HCT116 (cell line): Measurements from ENCODE around the gene HNRNPAB. TPM values are rescaled to one million over a fixed set of nuclear protein-coding genes. Genes with fewer than 3 reads are reported as not detected.

Experiments used
- ATAC-seq: fragments of 200-7000 bp; cut with Tn5 transposase; 2 replicates; pipeline ENCODE4 v1.9.1; 2020; ENCODE audit warnings: mild to moderate bottlenecking, moderate library complexity
- BruUV-seq: library from RNA; stranded (reverse); fragments of 400-500 nt; replicated peaks from 2 replicates; lab custom pipeline; 2021; lab: Mats Ljungman, UMichigan
- CTCF ChIA-PET: fragments of 300-600 bp; sonication (Branson Sonifier 250); formaldehyde crosslinking; loops from one replicate; lab custom pipeline; 2021; ENCODE audit warnings: antibody characterized with exemption; lab: Charles Lee
- POLR2A ChIA-PET: fragments of 300-600, 350-600 bp; sonication (Branson Sonifier 250); formaldehyde crosslinking; loops from one replicate; lab custom pipeline; 2021; ENCODE audit warnings: antibody characterized with exemption; lab: Charles Lee
- RAD21 ChIA-PET, 2 experiments: fragments of 300-600 bp; sonication (Branson Sonifier 250); formaldehyde crosslinking; loops; one replicate each; lab custom pipeline; 2023; ENCODE audit warnings: low total read pairs in 2 of 2; ENCODE audit not compliant: uncharacterized antibody in 2 of 2, unreplicated experiment in 2 of 2, low non-redundant PET in 1 of 2; lab: Charles Lee
- DNase-seq: peaks from one replicate; pipeline ENCODE4 v3.0.0-alpha.2; 2010; ENCODE audit warnings: low read depth, low spot score
- H2AFZ ChIP-seq: fragments of 200-600 bp; shearing (Covaris generic), sonication (generic); 2 replicates; pipeline ENCODE4 v1.6.1; 2017; ENCODE audit warnings: low read depth, mixed run types, mixed read lengths, antibody characterized with exemption, low read length; ENCODE audit not compliant: poor library complexity, severe bottlenecking
- H3K27ac ChIP-seq: 2 replicates; pipeline ENCODE4 v1.5.1; 2012; ENCODE audit warnings: low read depth, low read length
- H3K27me3 ChIP-seq: fragments of 200-600 bp; sonication (generic); 2 replicates; pipeline ENCODE4 v1.6.1; 2016; ENCODE audit warnings: mixed run types, low read length, mixed read lengths; ENCODE audit not compliant: insufficient read depth
- H3K36me3 ChIP-seq, 2 experiments: fragments of 200-500 bp in 1 of 2; fragments of 200-600 bp in 1 of 2; sonication (Bioruptor generic) in 1 of 2; sonication (generic) in 1 of 2; 2 replicates each; pipeline versions ENCODE4 v1.5.1 to v1.6.1; 2014 to 2016; ENCODE audit warnings: low read length in 2 of 2, inconsistent platforms in 1 of 2, mixed read lengths in 1 of 2, mixed run types in 1 of 2; ENCODE audit not compliant: insufficient read depth in 2 of 2, control insufficient read depth in 1 of 2
- H3K4me1 ChIP-seq, 2 experiments: fragments of 200-600 bp in 1 of 2; sonication (generic) in 1 of 2; 2 replicates each; pipeline versions ENCODE4 v1.5.1 to v1.6.1; 2012 to 2017; ENCODE audit warnings: low read length in 2 of 2, inconsistent platforms in 1 of 2, mild to moderate bottlenecking in 1 of 2, mixed read lengths in 1 of 2, mixed run types in 1 of 2, moderate library complexity in 1 of 2; ENCODE audit not compliant: insufficient read depth in 2 of 2, control insufficient read depth in 1 of 2
- H3K4me2 ChIP-seq: fragments of 200-600 bp; sonication (generic); 2 replicates; pipeline ENCODE4 v1.6.1; 2017; ENCODE audit warnings: mixed run types, low read length, mixed read lengths
- H3K4me3 ChIP-seq, 2 experiments: fragments of 200-600 bp in 1 of 2; sonication (generic) in 1 of 2; replicated peaks in 1 of 2; 2 replicates each; pipeline ENCODE4 v1.5.1; 2011 to 2016; ENCODE audit warnings: low read length in 2 of 2, control low read depth in 1 of 2, low read depth in 1 of 2, mild to moderate bottlenecking in 1 of 2, mixed read lengths in 1 of 2, mixed run types in 1 of 2
- H3K79me2 ChIP-seq: fragments of 200-600 bp; sonication (generic); 2 replicates; pipeline ENCODE4 v1.6.1; 2017; ENCODE audit warnings: mild to moderate bottlenecking, mixed run types, low read length, moderate library complexity, mixed read lengths; ENCODE audit not compliant: insufficient read depth
- H3K9ac ChIP-seq: fragments of 200-600 bp; sonication (generic); 2 replicates; pipeline ENCODE4 v1.6.1; 2016; ENCODE audit warnings: low read length, mixed read lengths
- H3K9me2 ChIP-seq: fragments of 200-600 bp; sonication (generic), shearing (Covaris generic); 2 replicates; pipeline ENCODE4 v1.6.1; 2017; ENCODE audit warnings: mixed run types, mild to moderate bottlenecking, moderate library complexity; ENCODE audit not compliant: insufficient read depth
- H3K9me3 ChIP-seq, 2 experiments: fragments of 200-500 bp in 1 of 2; fragments of 200-600 bp in 1 of 2; sonication (Bioruptor generic) in 1 of 2; sonication (generic) in 1 of 2; 2 replicates each; pipeline ENCODE4 v1.6.1; 2014 to 2017; ENCODE audit warnings: low read length in 2 of 2, mixed read lengths in 2 of 2, inconsistent platforms in 1 of 2, low read depth in 1 of 2, mild to moderate bottlenecking in 1 of 2, mixed run types in 1 of 2, moderate library complexity in 1 of 2; ENCODE audit not compliant: control insufficient read depth in 1 of 2, insufficient read depth in 1 of 2
- H4K20me1 ChIP-seq: fragments of 200-600 bp; sonication (generic), shearing (Covaris generic); 2 replicates; pipeline ENCODE4 v1.6.1; 2017; ENCODE audit warnings: mixed run types, mild to moderate bottlenecking, moderate library complexity; ENCODE audit not compliant: insufficient read depth
- CBX3 ChIP-seq: IDR thresholded peaks from 2 replicates; pipeline ENCODE4 v1.6.1; 2012; ENCODE audit warnings: low read depth
- CEBPB ChIP-seq: IDR thresholded peaks from 2 replicates; pipeline ENCODE4 v1.6.1; 2012; ENCODE audit warnings: low read depth
- EGR1 ChIP-seq: IDR thresholded peaks from 2 replicates; pipeline ENCODE4 v1.6.1; 2012; ENCODE audit warnings: low read depth
- ELF1 ChIP-seq: IDR thresholded peaks from 2 replicates; pipeline ENCODE4 v1.6.1; 2012; ENCODE audit warnings: low read depth, borderline replicate concordance
- EZH2 ChIP-seq: fragments of 200-600 bp; sonication (generic); IDR thresholded peaks from 2 replicates; pipeline ENCODE4 v1.6.1; 2017; ENCODE audit warnings: antibody characterized with exemption, mixed run types
- EZH2phosphoT487 ChIP-seq: fragments of 200-600 bp; IDR thresholded peaks from 2 replicates; pipeline ENCODE4 v1.6.1; 2018; ENCODE audit warnings: antibody characterized with exemption, borderline replicate concordance
- FOSL1 ChIP-seq: IDR thresholded peaks from 2 replicates; pipeline ENCODE4 v1.6.1; 2012; ENCODE audit warnings: low read depth
- JUND ChIP-seq: IDR thresholded peaks from 2 replicates; pipeline ENCODE4 v1.6.1; 2012
- POLR2A ChIP-seq: IDR thresholded peaks from 2 replicates; pipeline ENCODE4 v1.7.0; 2011; ENCODE audit warnings: borderline replicate concordance; ENCODE audit not compliant: insufficient read depth, insufficient read length; ENCODE audit errors: extremely low read depth
- POLR2AphosphoS5 ChIP-seq: IDR thresholded peaks from 2 replicates; pipeline ENCODE4 v1.6.1; 2011; ENCODE audit warnings: mild to moderate bottlenecking, low read depth, low read length, moderate library complexity
- RAD21 ChIP-seq: IDR thresholded peaks from 2 replicates; pipeline ENCODE4 v1.6.1; 2012; ENCODE audit warnings: low read depth, mild to moderate bottlenecking
- SP1 ChIP-seq: IDR thresholded peaks from 2 replicates; pipeline ENCODE4 v1.6.1; 2012; ENCODE audit warnings: low read depth
- SRF ChIP-seq: IDR thresholded peaks from 2 replicates; pipeline ENCODE4 v1.6.1; 2012; ENCODE audit warnings: low read depth
- TCF7L2 ChIP-seq: IDR thresholded peaks from 2 replicates; pipeline ENCODE4 v1.7.0; 2011; ENCODE audit warnings: borderline replicate concordance, inconsistent platforms; ENCODE audit not compliant: insufficient read depth, insufficient read length; ENCODE audit errors: extremely low read depth
- YY1 ChIP-seq: IDR thresholded peaks from 2 replicates; pipeline ENCODE4 v1.6.1; 2011; ENCODE audit warnings: low read length, low read depth, moderate library complexity, mild to moderate bottlenecking; ENCODE audit not compliant: insufficient replicate concordance; ENCODE audit errors: extremely low read depth
- ZFX ChIP-seq: fragments of 450-650 bp; IDR thresholded peaks from 2 replicates; pipeline ENCODE4 v1.6.1; 2017
- intact Hi-C: fragments of 100-400 bp; cut with micrococcal nuclease; formaldehyde crosslinking; loops from 2 replicates; pipeline ENCODE4 v1.10.0; 2022
- total RNA-seq: library from RNA; stranded (reverse); gene quantifications from one replicate; pipeline ENCODE4 v1.2.1, GENCODE V29; 2021; ENCODE audit not compliant: unreplicated experiment
- TF ChIP-seq, protein P1 (sequence below): IDR thresholded peaks from 2 replicates; pipeline ENCODE4 v1.6.1; 2012
- TF ChIP-seq, protein P2 (sequence below), 3 experiments: fragments of 200-600 bp in 1 of 3; sonication (generic) in 1 of 3; IDR thresholded peaks in 2 of 3; conservative IDR thresholded peaks in 1 of 3; 2 replicates each; pipeline ENCODE4 v1.5.1; 2012 to 2017; ENCODE audit warnings: low read depth in 2 of 3, low read length in 2 of 3, antibody characterized with exemption in 1 of 3, borderline replicate concordance in 1 of 3, control low read depth in 1 of 3, mild to moderate bottlenecking in 1 of 3, mixed read lengths in 1 of 3, mixed run types in 1 of 3, moderate library complexity in 1 of 3; ENCODE audit not compliant: insufficient read depth in 1 of 3
- TF ChIP-seq, protein P3 (sequence below): IDR thresholded peaks from 2 replicates; pipeline ENCODE4 v1.6.1; 2011; ENCODE audit warnings: mild to moderate bottlenecking, low read length, moderate library complexity; ENCODE audit not compliant: insufficient replicate concordance; ENCODE audit errors: extremely low read depth
- TF ChIP-seq, protein P4 (sequence below): IDR thresholded peaks from 2 replicates; pipeline ENCODE4 v1.6.1; 2012

The HNRNPAB gene
- total RNA-seq, 1 experiment from 2014 or later, result 273 TPM

DNA sequence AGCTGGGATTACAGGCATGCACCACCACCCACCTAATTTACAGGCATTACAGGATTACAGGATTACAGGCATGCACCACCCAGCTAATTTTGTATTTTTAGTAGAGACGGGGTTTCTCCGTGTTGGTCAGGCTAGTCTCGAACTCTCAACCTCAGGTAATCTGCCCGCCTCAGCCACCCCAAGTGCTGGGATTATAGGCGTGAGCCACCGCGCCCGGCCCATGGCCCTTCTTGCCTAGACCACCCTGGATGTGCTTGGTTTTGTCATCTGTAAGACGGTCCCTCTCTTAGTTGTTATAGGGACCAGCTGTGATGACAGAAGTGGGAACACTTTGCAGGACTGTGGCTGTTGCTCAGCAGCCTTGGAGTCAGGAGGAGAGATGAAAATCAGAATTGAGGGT, 31.8 kb downstream of the HNRNPAB start (continued):
- TF ChIP-seq JUND (no peak), ZFX (no peak), CBX3 (no peak)
- TF ChIP-seq, protein P1, sequence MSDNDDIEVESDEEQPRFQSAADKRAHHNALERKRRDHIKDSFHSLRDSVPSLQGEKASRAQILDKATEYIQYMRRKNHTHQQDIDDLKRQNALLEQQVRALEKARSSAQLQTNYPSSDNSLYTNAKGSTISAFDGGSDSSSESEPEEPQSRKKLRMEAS, result no peak
- TF ChIP-seq, all 23 proteins: peak for 0

DNA sequence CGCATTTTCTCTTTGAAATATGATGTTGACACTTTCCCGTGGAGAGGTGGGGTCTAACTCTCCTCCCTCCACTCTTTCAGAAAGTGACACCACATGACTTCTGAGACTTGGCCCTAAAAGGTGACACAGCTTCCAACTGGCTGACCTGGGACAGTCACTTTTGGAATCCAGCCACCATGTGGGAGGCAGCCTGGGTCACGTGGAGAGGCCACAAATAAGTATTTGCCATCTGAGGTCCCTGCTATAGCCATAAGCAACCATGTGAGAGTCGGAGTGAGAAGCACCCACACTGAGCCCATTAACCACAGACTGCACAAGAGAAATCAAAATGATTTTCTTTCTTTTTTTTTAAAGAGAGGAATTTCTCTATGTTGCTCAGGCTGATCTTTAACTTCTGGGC, 32.3 kb downstream of the HNRNPAB start:
- CTCF ChIA-PET, result no interaction called here
- H3K4me1 ChIP-seq, result peaks cover 0 to 16% of the 10 kb centered on the region in 2 experiments; a peak in 3 of 4 replicates
- no peaks in the 10 kb centered on the region for H4K20me1 ChIP-seq
- POLR2A ChIA-PET, result no interaction called here
- H3K9me3 ChIP-seq, result no peaks in the 10 kb centered on the region
- RAD21 ChIA-PET, result no interaction called here
- no peak overlapping the region for H3K9ac ChIP-seq
- no peaks in the 10 kb centered on the region for H3K27me3 ChIP-seq
- no TSS peak for BruUV-seq
- no peak for ATAC-seq
- no peaks in the 10 kb centered on the region for H3K9me2 ChIP-seq
- peaks cover 4% of the 10 kb centered on the region for H3K79me2 ChIP-seq
- no peak overlapping the region for H3K4me2 ChIP-seq
- DNase-seq, result no peak
- no peak overlapping the region for H3K4me3 ChIP-seq
- TF ChIP-seq, protein P2, sequence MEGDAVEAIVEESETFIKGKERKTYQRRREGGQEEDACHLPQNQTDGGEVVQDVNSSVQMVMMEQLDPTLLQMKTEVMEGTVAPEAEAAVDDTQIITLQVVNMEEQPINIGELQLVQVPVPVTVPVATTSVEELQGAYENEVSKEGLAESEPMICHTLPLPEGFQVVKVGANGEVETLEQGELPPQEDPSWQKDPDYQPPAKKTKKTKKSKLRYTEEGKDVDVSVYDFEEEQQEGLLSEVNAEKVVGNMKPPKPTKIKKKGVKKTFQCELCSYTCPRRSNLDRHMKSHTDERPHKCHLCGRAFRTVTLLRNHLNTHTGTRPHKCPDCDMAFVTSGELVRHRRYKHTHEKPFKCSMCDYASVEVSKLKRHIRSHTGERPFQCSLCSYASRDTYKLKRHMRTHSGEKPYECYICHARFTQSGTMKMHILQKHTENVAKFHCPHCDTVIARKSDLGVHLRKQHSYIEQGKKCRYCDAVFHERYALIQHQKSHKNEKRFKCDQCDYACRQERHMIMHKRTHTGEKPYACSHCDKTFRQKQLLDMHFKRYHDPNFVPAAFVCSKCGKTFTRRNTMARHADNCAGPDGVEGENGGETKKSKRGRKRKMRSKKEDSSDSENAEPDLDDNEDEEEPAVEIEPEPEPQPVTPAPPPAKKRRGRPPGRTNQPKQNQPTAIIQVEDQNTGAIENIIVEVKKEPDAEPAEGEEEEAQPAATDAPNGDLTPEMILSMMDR (IDR thresholded peaks at IDR 0.05 in 2 of 3, conservative IDR thresholded peaks at IDR 0.05 in 1 of 3; ENCODE audit: borderline replicate concordance in 1 of 3, insufficient read depth in 1 of 3, low read depth in 2 of 3, low read length in 2 of 3), result no peak
- TF ChIP-seq SP1 (no peak), YY1 (no peak), POLR2AphosphoS5 (no peak), ZFX (no peak), ELF1 (no peak), RAD21 (no peak), POLR2A (no peak), EZH2phosphoT487 (no peak), EGR1 (no peak), FOSL1 (no peak), CEBPB (no peak), SRF (no peak), EZH2 (no peak), TCF7L2 (no peak)
- TF ChIP-seq, protein P1, result no peak
- TF ChIP-seq, protein P3, sequence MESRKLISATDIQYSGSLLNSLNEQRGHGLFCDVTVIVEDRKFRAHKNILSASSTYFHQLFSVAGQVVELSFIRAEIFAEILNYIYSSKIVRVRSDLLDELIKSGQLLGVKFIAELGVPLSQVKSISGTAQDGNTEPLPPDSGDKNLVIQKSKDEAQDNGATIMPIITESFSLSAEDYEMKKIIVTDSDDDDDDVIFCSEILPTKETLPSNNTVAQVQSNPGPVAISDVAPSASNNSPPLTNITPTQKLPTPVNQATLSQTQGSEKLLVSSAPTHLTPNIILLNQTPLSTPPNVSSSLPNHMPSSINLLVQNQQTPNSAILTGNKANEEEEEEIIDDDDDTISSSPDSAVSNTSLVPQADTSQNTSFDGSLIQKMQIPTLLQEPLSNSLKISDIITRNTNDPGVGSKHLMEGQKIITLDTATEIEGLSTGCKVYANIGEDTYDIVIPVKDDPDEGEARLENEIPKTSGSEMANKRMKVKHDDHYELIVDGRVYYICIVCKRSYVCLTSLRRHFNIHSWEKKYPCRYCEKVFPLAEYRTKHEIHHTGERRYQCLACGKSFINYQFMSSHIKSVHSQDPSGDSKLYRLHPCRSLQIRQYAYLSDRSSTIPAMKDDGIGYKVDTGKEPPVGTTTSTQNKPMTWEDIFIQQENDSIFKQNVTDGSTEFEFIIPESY, result no peak
- TF ChIP-seq, protein P4, sequence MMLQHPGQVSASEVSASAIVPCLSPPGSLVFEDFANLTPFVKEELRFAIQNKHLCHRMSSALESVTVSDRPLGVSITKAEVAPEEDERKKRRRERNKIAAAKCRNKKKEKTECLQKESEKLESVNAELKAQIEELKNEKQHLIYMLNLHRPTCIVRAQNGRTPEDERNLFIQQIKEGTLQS, result no peak
- H3K36me3 ChIP-seq, result no peaks in the 10 kb centered on the region
- H3K27ac ChIP-seq, result no peak overlapping the region
- no peak overlapping the region for H2AFZ ChIP-seq
- intact Hi-C loops, result loop anchor here (5.0 kb wide), 1 partner anchor 316 kb away; no protein-coding TSS in a partner anchor
